PC-9 (cell line): Measurements from ENCODE around the gene EIF3A. TPM values are rescaled to one million over a fixed set of nuclear protein-coding genes. Genes with fewer than 3 reads are reported as not detected.

Experiments used
- BruUV-seq: library from RNA; stranded (reverse); fragments of 400-500 nt; replicated peaks from 2 replicates; lab custom pipeline; 2021; lab: Mats Ljungman, UMichigan
- CTCF ChIA-PET: fragments of 300-600 bp; sonication (Branson Sonifier 250); formaldehyde crosslinking; loops from one replicate; lab custom pipeline; 2022; ENCODE audit warnings: antibody characterized with exemption; lab: Charles Lee
- POLR2A ChIA-PET: fragments of 300-600 bp; sonication (Branson Sonifier 250); formaldehyde crosslinking; loops from one replicate; lab custom pipeline; 2022; ENCODE audit warnings: antibody characterized with exemption; ENCODE audit not compliant: unreplicated experiment; lab: Charles Lee
- DNase-seq, 2 experiments: peaks; one replicate each; pipeline versions ENCODE4 v3.0.0 to v3.0.0-alpha.2; 2015 to 2022; ENCODE audit warnings: mixed read lengths in 1 of 2
- H2AFZ ChIP-seq: fragments of 200-600 bp; sonication (generic); 2 replicates; pipeline ENCODE4 v1.8.1; 2017; ENCODE audit warnings: antibody characterized with exemption
- H3F3A ChIP-seq: fragments of 200-600 bp; sonication (generic); 2 replicates; pipeline ENCODE4 v1.8.1; 2017; ENCODE audit warnings: antibody characterized with exemption, mild to moderate bottlenecking, low read depth; ENCODE audit not compliant: insufficient read depth
- H3K27ac ChIP-seq: fragments of 200-600 bp; sonication (generic); 2 replicates; pipeline ENCODE4 v1.6.1; 2016; ENCODE audit warnings: mixed run types
- H3K27me3 ChIP-seq: fragments of 200-600 bp; sonication (generic); 2 replicates; pipeline ENCODE4 v1.6.1; 2016; ENCODE audit warnings: low read depth, mixed run types; ENCODE audit not compliant: insufficient read depth
- H3K36me3 ChIP-seq: fragments of 200-600 bp; sonication (generic); 2 replicates; pipeline ENCODE4 v1.6.1; 2016; ENCODE audit warnings: low read depth, mixed run types
- H3K4me1 ChIP-seq: fragments of 200-600 bp; sonication (generic); replicated peaks from 2 replicates; pipeline ENCODE4 v1.6.1; 2016; ENCODE audit warnings: mixed run types; ENCODE audit not compliant: insufficient read depth
- H3K4me2 ChIP-seq: fragments of 200-600 bp; sonication (generic); 2 replicates; pipeline ENCODE4 v1.6.1; 2017; ENCODE audit warnings: mixed run types
- H3K4me3 ChIP-seq: fragments of 200-600 bp; sonication (generic); 2 replicates; pipeline ENCODE4 v1.6.1; 2016; ENCODE audit warnings: mixed run types
- H3K79me2 ChIP-seq: fragments of 200-600 bp; sonication (generic); 2 replicates; pipeline ENCODE4 v1.6.1; 2017; ENCODE audit warnings: low read depth, mixed run types
- H3K9me2 ChIP-seq: fragments of 200-600 bp; sonication (generic); 2 replicates; pipeline ENCODE4 v1.8.1; 2017; ENCODE audit warnings: mild to moderate bottlenecking; ENCODE audit not compliant: insufficient read depth
- H3K9me3 ChIP-seq: fragments of 200-600 bp; sonication (generic); 2 replicates; pipeline ENCODE4 v1.8.1; 2016; ENCODE audit warnings: low read depth; ENCODE audit not compliant: insufficient read depth
- H4K20me1 ChIP-seq: fragments of 200-600 bp; sonication (generic); 2 replicates; pipeline ENCODE4 v1.8.1; 2017; ENCODE audit not compliant: insufficient read depth
- CTCF ChIP-seq: fragments of 200-600 bp; sonication (generic); conservative IDR thresholded peaks from 2 replicates; pipeline ENCODE4 v1.6.1; 2017; ENCODE audit warnings: mixed run types, antibody characterized with exemption, mild to moderate bottlenecking, moderate library complexity
- EZH2 ChIP-seq: fragments of 200-600 bp; sonication (generic); IDR thresholded peaks from 2 replicates; pipeline ENCODE4 v1.8.0; 2017; ENCODE audit warnings: antibody characterized with exemption, low read depth
- intact Hi-C: fragments of 100-400 bp; cut with micrococcal nuclease; formaldehyde crosslinking; loops from one replicate; pipeline ENCODE4 v1.10.0; 2022; ENCODE audit not compliant: unreplicated experiment
- total RNA-seq: library from RNA; stranded (reverse); gene quantifications from 2 replicates; pipeline ENCODE4 v1.2.3, GENCODE V29; 2021

The EIF3A gene
- total RNA-seq, 1 experiment from 2014 or later = 102 TPM

- Histone ChIP-seq H3K9me2 (no peaks in the 10 kb centered on the region), H3K4me2 (no peak overlapping the region), H3K9me3 (no peaks in the 10 kb centered on the region), H3K36me3 (no peaks in the 10 kb centered on the region), H3F3A (no peaks in the 10 kb centered on the region), H4K20me1 (no peaks in the 10 kb centered on the region), H3K27me3 (no peaks in the 10 kb centered on the region), H3K79me2 (no peaks in the 10 kb centered on the region), H3K4me3 (no peak overlapping the region), H2AFZ (no peak overlapping the region), H3K4me1 (no peaks in the 10 kb centered on the region), H3K27ac (no peak overlapping the region)
- no peak for TF ChIP-seq EZH2
- no peak for TF ChIP-seq CTCF
- ChIA-PET POLR2A (no interaction called here), CTCF (no interaction called here)
- BruUV-seq = no TSS peak
- DNase-seq = no peak
- intact Hi-C loops = no loop called here
Observed at GRCh38 chr10:119125942-119126341, 45.3 kb upstream of the EIF3A start.

DNA sequence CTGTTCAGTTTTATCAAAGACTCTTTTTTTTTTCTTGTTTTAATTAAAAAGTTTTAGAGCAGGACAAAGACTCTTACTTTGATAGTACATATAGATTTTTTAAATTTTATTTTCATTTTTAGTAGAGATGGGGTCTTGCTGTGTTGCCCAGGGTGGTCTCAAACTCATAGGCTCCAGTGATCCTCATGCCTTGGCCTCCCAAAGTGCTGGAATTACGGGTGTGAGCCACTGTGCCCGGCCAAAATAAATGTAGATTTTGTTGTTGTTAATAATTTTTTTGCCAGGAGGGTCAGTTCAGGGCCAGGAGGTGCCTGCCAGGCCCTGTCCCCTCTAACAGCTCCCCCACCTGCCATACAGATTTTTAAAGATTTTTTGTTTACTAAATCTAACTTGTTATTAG lies 40.3 kb upstream of the EIF3A start:
- H3K27ac ChIP-seq = no peak overlapping the region
- TF ChIP-seq EZH2 (no peak), CTCF (no peak)

DNA sequence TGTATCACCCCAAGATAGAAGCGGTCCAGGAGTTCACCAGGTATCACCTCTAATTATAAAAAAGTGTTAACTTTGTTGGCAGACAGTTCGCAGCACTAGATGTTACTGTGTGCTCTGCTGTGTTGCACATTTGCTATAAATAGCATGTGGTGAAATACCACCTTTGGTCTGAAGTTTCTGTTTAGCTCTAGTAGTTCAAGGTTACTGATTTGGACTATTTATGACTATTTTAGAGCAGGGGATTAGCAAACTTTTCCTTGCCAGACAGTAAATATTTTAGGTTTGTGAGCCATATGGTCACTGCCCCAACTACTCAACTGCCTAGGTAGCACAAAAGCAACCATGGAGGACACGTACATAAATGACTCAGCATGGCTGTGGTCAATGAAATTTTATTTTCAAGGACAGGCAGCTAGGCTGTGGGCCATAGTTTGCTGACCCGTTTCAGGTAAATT lies 39.8 kb upstream of the EIF3A start:
- Histone ChIP-seq H3K9me3 (no peaks in the 10 kb centered on the region), H3K4me2 (no peak overlapping the region), H3K9me2 (no peaks in the 10 kb centered on the region), H3K27me3 (no peaks in the 10 kb centered on the region), H4K20me1 (no peaks in the 10 kb centered on the region), H3K4me3 (no peak overlapping the region), H3F3A (no peaks in the 10 kb centered on the region), H3K4me1 (no peaks in the 10 kb centered on the region), H3K27ac (no peak overlapping the region), H2AFZ (no peak overlapping the region), H3K79me2 (no peaks in the 10 kb centered on the region), H3K36me3 (no peaks in the 10 kb centered on the region)
- ChIA-PET CTCF (no interaction called here), POLR2A (no interaction called here)
- no TSS peak for BruUV-seq
- TF ChIP-seq EZH2 (no peak), CTCF (no peak)
- DNase-seq = no peak
- intact Hi-C loops = no loop called here

More for the DNA sequence above, 40.3 kb upstream of the EIF3A start:
- H3K9me3 ChIP-seq = no peaks in the 10 kb centered on the region
- CTCF ChIA-PET = interaction anchor here (0.7 kb wide), 1 partner anchor 17 kb away, joined by 27 read pairs; the partner anchor contains the start of gene DENND10
- no peaks in the 10 kb centered on the region for H3F3A ChIP-seq
- POLR2A ChIA-PET = no interaction called here
- H3K27me3 ChIP-seq = no peaks in the 10 kb centered on the region
- no peak for DNase-seq
- no peaks in the 10 kb centered on the region for H3K9me2 ChIP-seq
- no peak overlapping the region for H3K4me3 ChIP-seq
- BruUV-seq = no TSS peak
- H3K79me2 ChIP-seq = no peaks in the 10 kb centered on the region
- intact Hi-C loops = no loop called here
- H3K4me2 ChIP-seq = no peak overlapping the region
- no peaks in the 10 kb centered on the region for H3K36me3 ChIP-seq
- no peaks in the 10 kb centered on the region for H4K20me1 ChIP-seq
- no peak overlapping the region for H2AFZ ChIP-seq
- no peaks in the 10 kb centered on the region for H3K4me1 ChIP-seq
